ENCODE measurements around the gene C18orf63. TPM values are rescaled to one million over a fixed set of nuclear protein-coding genes. Genes with fewer than 3 reads are reported as not detected.

C18orf63 gene
- total RNA-seq, 1 experiment from 2014 or later, result not detected

DNA sequence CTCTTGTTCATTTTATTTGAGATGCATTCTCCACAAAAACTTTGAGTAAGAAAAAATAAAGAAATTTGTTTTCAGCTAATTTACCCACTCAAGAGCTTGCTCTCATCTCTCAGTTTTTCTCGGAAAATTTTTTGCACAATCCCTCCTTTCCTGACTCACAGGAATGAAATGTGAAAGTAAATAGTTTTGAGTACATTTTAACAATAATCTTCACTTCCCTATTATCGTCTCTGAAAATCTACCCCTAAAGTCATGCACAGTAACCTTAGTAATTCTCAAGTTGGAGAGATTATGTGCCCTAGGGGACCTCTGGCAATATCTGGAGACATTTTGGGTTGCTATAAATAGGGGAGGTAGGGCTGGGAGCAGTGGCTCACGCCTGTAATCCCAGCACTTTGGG, 26.5 kb upstream of the C18orf63 start:
- Mint-ChIP-seq H3K27me3 (ENCODE audit: insufficient read depth, unreplicated experiment) (no peaks in the 10 kb centered on the region), H3K36me3 (ENCODE audit: insufficient read depth, unreplicated experiment) (no peaks in the 10 kb centered on the region), H3K4me1 (ENCODE audit: insufficient read depth, unreplicated experiment) (peaks cover 12% of the 10 kb centered on the region), H3K27ac (ENCODE audit: low read depth, unreplicated experiment) (no peak overlapping the region), H3K4me3 (ENCODE audit: unreplicated experiment) (no peak overlapping the region), H3K9me3 (ENCODE audit: unreplicated experiment) (no peaks in the 10 kb centered on the region)
- ChIA-PET CTCF (interaction anchor here (1.8 kb wide), 1 partner anchor 91 kb away, joined by 9 read pairs; no protein-coding TSS in a partner anchor), POLR2A (interaction anchor here (0.6 kb wide), 1 partner anchor 13 kb away, joined by 3 read pairs; no protein-coding TSS in a partner anchor)
- TF ChIP-seq, protein P1, sequence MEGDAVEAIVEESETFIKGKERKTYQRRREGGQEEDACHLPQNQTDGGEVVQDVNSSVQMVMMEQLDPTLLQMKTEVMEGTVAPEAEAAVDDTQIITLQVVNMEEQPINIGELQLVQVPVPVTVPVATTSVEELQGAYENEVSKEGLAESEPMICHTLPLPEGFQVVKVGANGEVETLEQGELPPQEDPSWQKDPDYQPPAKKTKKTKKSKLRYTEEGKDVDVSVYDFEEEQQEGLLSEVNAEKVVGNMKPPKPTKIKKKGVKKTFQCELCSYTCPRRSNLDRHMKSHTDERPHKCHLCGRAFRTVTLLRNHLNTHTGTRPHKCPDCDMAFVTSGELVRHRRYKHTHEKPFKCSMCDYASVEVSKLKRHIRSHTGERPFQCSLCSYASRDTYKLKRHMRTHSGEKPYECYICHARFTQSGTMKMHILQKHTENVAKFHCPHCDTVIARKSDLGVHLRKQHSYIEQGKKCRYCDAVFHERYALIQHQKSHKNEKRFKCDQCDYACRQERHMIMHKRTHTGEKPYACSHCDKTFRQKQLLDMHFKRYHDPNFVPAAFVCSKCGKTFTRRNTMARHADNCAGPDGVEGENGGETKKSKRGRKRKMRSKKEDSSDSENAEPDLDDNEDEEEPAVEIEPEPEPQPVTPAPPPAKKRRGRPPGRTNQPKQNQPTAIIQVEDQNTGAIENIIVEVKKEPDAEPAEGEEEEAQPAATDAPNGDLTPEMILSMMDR (IDR thresholded peaks at IDR 0.05; ENCODE audit: unreplicated experiment), result no peak
- DNase-seq (ENCODE audit: unreplicated experiment), result peak; percentile 55
- BruUV-seq (replicated peaks), result no TSS peak
- intact Hi-C loops (cut with micrococcal nuclease), result no loop called here

DNA sequence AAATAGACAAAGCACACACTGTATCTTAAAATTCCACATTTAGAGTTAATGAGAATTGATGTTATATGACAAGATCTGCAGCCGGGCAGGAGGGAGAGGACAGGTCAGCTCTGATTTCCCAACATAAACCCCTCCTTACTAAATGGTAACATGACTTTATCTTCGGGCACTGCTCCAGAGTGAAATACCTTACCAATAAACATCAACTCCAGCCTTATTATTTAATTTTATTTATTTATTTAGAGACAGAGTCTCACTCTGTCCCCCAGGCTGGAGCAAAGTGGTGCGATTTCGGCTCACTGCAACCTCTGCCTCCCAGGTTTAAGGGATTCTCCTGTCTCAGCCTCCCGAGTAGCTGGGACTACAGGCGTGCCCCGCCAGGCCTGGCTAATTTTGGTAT, 25.6 kb upstream of the C18orf63 start:
- peak overlapping the region; percentile 96 for H3K4me3 Mint-ChIP-seq (ENCODE audit: unreplicated experiment)

DNA sequence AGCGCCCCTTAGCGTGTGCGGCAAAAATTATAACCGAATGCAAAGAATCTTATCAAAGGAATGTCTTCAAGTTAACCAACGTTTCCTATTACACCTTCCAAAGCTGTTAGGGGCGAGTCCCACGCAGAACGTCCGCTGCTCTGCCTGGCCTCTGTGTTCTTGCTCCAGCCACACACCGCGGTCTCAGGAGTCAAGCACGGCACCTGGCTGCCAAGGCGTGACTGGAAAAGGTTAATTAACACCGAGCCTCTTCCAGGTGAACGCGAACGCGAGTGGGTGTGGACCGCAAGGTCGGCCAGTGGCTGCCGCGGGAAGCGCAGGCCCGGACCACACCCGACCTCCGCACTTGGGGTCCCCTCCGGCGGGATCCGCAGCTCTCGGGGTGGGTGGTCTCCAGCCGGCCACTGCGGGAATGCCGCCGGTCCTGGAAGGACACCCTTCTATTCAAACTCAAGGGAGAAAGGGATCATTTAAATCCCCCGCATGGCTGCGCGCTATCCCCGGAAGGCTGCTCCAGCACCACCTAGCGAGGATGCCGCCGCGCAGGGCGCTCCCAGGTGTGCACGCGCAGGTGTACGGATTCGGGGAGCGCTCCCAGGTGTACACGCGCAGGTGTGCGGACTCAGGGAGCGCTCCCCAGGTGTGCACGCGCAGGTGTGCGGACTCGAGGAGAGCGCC, 24.7 kb upstream of the C18orf63 start:
- POLR2A ChIA-PET, result interaction anchor here (0.7 to 0.8 kb wide), 2 partner anchors 12 to 205 kb away, joined by 3 to 4 read pairs; partner anchors contain the start of gene CNDP2
- H3K27ac Mint-ChIP-seq (ENCODE audit: low read depth, unreplicated experiment), result no peak overlapping the region

More for the DNA sequence above, 25.6 kb upstream of the C18orf63 start:
- TF ChIP-seq, protein P1 (IDR thresholded peaks at IDR 0.05; ENCODE audit: unreplicated experiment), result no peak
- ChIA-PET POLR2A (interaction anchor here (0.8 kb wide), 1 partner anchor 240 kb away, joined by 3 read pairs; no protein-coding TSS in a partner anchor), CTCF (interaction anchor here (0.6 to 1.8 kb wide), 3 partner anchors 17 to 91 kb away, joined by 3 to 9 read pairs (median 3); no protein-coding TSS in a partner anchor)
- Mint-ChIP-seq H3K36me3 (ENCODE audit: insufficient read depth, unreplicated experiment) (no peaks in the 10 kb centered on the region), H3K27ac (ENCODE audit: low read depth, unreplicated experiment) (no peak overlapping the region), H3K27me3 (ENCODE audit: insufficient read depth, unreplicated experiment) (no peaks in the 10 kb centered on the region), H3K4me1 (ENCODE audit: insufficient read depth, unreplicated experiment) (peaks cover 12% of the 10 kb centered on the region), H3K9me3 (ENCODE audit: unreplicated experiment) (no peaks in the 10 kb centered on the region)
- BruUV-seq (replicated peaks), result no TSS peak
- intact Hi-C loops (cut with micrococcal nuclease), result loop anchor here (5.0 kb wide), 1 partner anchor 207 kb away; the partner anchor contains the start of gene CNDP2
- DNase-seq (ENCODE audit: unreplicated experiment), result peak; percentile 19

DNA sequence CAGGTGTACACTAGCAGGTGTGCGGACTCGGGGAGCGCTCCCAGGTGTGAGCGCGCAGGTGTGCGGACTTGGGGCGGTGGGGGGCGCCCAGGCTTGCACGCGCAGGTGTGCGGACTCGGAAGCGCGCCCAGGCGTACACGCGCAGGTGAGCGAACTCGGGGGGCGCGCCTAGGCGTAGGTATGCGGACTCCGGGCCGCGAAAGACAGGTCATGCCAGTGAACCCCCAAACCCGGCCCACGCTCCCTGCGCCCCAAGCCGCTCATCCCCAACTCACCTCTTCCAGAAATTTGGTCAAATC, 24.2 kb upstream of the C18orf63 start:
- intact Hi-C loops (cut with micrococcal nuclease), result loop anchor here (5.0 kb wide), 1 partner anchor 206 kb away; the partner anchor contains the start of gene CNDP2
- DNase-seq (ENCODE audit: unreplicated experiment), result no peak
- BruUV-seq (replicated peaks), result no TSS peak
- ChIA-PET CTCF (no interaction called here), POLR2A (interaction anchor here (0.7 to 0.8 kb wide), 2 partner anchors 11 to 783 kb away, joined by 3 to 4 read pairs; no protein-coding TSS in a partner anchor)
- H3K27me3 Mint-ChIP-seq (ENCODE audit: insufficient read depth, unreplicated experiment), result no peaks in the 10 kb centered on the region
- H3K36me3 Mint-ChIP-seq (ENCODE audit: insufficient read depth, unreplicated experiment), result no peaks in the 10 kb centered on the region
- H3K9me3 Mint-ChIP-seq (ENCODE audit: unreplicated experiment), result no peaks in the 10 kb centered on the region
- peak overlapping the region; percentile 96 for H3K4me3 Mint-ChIP-seq (ENCODE audit: unreplicated experiment)
- peaks cover 7% of the 10 kb centered on the region for H3K4me1 Mint-ChIP-seq (ENCODE audit: insufficient read depth, unreplicated experiment)
- H3K27ac Mint-ChIP-seq (ENCODE audit: low read depth, unreplicated experiment), result peak overlapping the region; percentile 65
- TF ChIP-seq, protein P1 (IDR thresholded peaks at IDR 0.05; ENCODE audit: unreplicated experiment), result no peak

More for the DNA sequence above, 24.7 kb upstream of the C18orf63 start:
- H3K9me3 Mint-ChIP-seq (ENCODE audit: unreplicated experiment), result no peaks in the 10 kb centered on the region
- TF ChIP-seq, protein P1 (IDR thresholded peaks at IDR 0.05; ENCODE audit: unreplicated experiment), result no peak
- intact Hi-C loops (cut with micrococcal nuclease), result loop anchor here (5.0 kb wide), 1 partner anchor 206 kb away; the partner anchor contains the start of gene CNDP2
- BruUV-seq (replicated peaks), result no TSS peak
- DNase-seq (ENCODE audit: unreplicated experiment), result peak; percentile 64
- peaks cover 12% of the 10 kb centered on the region for H3K4me1 Mint-ChIP-seq (ENCODE audit: insufficient read depth, unreplicated experiment)
- H3K27me3 Mint-ChIP-seq (ENCODE audit: insufficient read depth, unreplicated experiment), result no peaks in the 10 kb centered on the region
- CTCF ChIA-PET, result interaction anchor here (0.6 to 1.8 kb wide), 5 partner anchors 18 to 243 kb away, joined by 3 to 9 read pairs (median 4); no protein-coding TSS in a partner anchor
- H3K36me3 Mint-ChIP-seq (ENCODE audit: insufficient read depth, unreplicated experiment), result no peaks in the 10 kb centered on the region
- H3K4me3 Mint-ChIP-seq (ENCODE audit: unreplicated experiment), result peak overlapping the region; percentile 96
